NCI-H345 (cell line): ENCODE results near the gene INO80C.
"Not testable (repeated sequence)": the region's sequence is repeated elsewhere in the genome, so short reads cannot be mapped to it uniquely, and the experiment has no call there.

Experiments used
- DNase-seq: peaks from one replicate; lab custom pipeline; 2025; lab: John Stamatoyannopoulos, UW

INO80C gene

DNA sequence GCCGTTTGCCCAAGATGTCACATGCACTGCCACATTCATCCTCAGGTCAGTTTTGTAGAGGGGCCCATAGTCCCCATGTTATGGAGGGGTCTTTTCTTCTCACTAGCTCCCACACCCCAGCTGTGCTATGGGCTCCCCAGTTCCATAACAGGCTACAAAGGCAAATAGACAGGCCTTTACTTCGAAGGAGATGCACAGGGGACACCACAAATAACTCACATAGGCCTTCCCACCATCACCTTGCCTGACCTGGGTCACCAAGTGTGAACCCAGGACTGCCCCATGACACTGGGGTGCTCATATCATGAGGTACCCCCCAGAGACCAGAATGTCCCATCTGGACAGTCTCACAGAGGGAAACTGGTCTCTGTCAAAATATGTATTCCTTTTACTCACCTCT, 15.0 kb upstream of the INO80C start:
- DNase-seq, result no peak

DNA sequence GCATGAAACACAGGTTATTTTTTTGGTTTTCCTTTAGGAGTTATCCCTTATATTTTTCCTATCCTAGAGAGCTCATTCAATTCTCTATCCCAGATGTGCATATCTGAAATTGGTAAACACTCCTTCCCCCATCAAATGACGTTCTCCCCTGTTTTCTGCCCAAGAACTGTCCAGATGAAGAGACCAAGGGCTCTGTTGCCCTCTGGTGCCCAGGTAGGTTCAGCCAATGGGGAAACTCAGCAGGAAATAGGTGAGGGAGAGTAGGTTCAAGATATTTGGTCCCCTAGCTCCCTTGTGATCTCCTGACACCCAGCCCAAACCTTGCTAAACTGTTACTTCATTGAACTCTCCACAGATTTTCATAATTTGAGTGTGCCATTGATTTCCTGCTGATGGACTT, 14.1 kb upstream of the INO80C start:
- DNase-seq, result no peak

DNA sequence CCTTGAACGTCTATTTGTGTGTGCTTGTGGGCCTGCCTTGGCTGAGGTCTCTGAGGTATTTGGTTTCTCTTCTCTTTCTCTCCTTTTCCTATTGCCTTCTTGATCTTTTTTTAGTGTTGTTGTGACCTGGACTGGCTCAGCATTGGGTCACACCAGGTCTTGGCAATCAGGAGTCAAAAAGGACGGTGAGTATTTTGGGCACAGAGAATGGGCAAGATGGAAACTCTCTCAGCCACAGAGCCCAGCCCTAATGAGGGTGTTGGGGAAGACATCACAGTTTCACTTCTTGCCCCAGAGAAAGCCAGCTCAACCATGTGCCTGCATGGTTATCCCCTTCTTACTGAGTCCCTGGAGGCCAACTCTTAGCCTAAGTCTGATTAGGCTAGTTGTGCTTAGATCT, 13.7 kb upstream of the INO80C start:
- DNase-seq, result no peak

DNA sequence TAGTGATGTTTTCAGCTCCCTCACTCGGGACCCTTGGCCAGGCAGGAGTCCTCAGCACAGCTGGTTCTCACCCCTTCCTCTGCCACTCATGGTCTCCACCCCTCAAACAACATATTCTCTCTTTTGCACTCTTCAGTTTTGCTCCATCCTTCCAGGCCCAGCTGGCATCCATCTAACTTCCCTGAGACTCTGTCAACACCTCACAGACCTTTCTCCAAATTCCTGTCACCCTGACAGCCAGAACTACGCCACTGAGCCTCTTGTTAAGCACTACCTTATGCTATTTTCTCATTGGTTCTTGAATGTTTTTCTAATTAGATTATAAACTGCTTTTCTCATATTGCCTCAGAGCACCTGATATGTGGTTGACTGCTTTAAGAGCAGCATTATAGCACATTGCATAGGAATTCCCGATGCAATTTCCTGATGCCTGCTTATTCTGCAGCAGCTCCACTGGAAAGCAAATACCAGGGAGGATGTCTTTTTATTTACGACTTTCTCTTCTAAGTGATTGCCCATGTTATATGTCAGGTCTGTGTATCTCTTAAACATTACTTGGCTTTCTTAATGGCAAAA, 12.4 kb upstream of the INO80C start:
- no peak for DNase-seq

DNA sequence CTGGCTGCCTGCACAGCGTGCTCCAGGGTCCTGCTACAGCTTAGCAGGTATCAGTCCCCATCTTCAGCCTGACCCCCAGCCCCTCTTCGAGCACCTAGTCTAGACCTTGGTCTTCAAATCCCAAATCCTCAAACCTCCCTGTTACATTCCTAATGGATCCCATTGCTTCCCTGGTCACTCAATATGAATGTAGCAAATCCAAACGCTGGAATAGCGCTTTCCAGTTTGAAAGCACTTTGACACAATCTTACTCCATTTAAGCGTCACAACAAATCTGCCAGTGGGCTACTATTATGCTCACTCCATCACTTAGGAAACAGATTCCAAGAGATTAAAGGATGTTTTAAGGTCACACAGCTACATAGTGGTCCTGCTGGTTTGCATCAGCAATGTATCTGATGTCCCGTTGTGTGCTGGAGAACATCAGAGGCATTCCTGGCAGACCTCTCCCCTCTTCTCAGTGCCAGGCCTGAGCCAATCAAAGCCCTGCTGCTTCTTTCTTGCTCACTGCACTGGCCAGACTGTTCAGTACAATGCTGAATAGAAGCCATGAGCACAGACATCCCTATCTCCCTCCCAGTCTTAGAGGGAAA, 11.1 kb upstream of the INO80C start:
- no peak for DNase-seq

DNA sequence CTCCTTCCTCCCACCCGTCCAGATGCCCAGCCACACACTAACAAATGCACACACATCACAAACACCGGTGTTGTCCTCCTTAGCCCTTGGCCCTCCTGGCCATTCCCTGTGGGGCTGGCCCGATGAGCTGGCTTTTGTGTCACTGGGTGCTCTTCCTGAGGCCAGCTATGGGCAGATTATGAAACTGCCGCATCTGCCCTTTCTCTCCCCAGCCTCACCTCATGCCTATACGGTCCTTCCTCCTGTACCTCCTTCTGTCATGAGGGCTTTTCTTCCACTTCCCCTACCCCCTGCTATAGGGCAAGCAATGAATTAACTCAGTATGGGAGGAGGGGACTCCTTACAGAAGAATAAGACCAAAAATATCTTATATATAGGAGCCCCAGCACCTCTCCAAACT, 10.3 kb upstream of the INO80C start:
- DNase-seq, result no peak

DNA sequence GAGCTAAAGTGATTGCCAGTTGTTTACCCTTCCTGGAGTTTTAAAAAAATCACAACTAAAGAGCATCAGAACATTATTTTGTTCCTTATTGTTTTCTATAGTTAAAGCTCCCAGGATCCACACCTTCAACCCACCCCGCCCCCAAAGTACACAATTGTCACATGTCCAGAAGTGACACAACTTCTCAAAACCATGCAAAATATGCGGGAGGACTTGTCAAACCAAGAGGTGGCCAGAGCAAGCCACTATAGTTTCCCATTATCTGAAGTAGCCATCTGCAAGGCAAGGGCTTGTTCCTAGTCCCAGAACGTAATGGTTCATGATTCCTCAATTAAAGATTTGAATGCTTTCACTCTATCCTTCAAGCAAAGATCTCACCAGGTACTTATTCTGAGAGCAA, 9.9 kb upstream of the INO80C start:
- no peak for DNase-seq

DNA sequence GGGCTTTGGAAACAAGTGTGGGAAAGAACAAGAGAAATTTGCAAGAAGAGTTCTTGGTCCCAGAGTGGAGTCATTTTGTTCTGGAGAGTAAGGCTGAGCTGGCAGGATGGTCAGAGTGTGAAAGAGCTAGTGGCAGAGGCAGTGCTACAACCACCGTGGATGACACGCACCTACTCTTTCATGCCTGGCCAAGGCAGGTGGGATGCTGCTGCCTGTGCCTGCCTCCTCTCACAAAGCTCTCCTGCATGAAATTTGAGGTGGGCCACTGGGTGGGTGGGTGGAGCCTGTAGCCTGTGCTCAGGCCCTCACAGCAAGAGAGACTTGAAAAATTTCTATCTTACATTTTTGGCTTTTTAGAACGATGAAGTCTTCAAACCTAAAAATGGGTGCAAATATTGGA, 9.4 kb upstream of the INO80C start:
- no peak for DNase-seq

DNA sequence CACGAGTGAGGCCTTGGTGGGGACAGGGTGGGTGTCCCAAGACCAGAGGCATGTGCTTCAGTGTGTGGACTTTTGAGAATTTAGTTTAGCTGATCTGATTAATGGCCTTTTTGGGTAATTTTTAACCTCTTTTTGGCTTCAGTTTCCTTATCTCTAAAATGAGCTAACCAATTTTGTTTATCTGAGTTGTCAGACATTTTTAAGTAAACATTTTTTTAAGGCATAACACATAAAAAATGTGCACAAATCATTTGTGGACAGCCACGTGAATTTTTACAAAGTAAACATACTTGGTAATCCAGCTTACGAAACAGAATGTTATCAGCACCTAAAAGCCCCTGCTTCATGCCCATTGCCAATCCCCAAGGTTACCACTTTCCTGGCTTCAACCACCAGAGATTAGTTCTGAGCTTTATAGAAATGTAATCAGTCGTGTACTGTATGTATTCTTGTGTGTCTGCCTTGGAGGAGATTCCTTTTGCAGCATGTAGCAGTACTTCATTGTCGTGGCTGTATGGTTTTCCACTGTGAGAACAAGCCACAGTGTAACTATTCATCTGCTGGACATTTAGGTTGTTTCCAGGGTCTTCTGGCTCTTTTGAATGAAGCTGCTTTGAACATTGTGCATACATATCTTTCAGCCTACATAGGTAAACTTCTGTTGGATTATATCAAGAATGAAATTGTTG, 8.4 kb upstream of the INO80C start:
- DNase-seq, result no peak

DNA sequence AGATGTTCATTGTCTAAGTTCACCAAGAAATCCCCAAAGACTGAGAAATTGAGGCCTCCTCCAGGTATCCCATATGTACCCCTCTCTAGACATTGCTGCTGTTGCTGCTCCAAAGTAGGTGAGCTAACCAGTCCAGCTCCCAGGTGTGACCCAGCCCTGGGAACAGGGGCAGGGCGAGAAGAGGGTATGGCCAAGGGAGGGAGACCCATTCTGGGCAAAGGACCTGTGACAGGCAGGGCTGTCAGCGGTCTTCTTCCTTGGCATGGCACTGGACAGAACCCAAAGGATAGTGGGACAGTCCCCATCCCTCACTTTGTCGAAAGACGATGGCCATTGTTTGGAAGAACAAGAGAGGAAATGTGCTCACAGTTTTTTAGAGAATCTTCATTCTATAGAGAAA, 7.2 kb upstream of the INO80C start:
- DNase-seq, result no peak

DNA sequence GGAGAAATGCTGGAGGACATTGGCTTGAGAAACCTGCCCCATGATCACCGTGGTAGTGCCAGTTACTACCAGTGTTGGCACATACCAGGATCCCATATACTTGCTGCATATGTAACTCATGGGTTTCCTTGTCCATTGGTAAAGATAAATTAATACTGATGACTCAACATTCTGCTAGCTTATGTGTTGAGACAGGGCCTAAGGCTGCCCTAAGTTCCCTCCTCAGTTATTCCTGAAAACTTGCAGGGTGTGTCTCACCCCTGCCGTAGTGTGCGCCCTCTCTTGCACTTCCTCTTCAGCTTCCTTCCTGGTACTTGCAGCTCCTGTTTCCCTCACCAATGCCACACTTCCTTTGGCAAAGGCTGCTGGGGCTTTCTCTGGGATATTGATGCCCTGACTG, 4.3 kb upstream of the INO80C start:
- DNase-seq, result no peak

DNA sequence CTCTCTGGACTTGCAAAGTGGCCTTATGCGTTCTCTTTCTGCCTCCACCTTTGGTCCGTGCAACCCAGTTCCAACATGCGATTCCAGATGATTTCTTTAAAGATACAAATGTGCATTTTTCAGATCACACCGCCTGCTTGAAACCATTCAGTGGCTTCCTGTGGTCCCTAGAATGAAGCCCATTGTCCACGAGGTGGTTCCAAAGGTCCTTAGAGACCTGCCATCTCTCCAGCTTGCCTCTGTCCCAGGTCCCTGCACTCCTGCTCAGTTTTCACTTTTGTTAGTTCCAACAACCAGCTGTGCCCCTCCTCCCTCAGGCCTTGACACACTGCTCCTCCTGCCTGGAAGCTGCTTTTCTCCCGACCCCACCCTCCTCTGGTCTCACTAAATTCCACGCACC, 3.6 kb upstream of the INO80C start:
- no peak for DNase-seq

DNA sequence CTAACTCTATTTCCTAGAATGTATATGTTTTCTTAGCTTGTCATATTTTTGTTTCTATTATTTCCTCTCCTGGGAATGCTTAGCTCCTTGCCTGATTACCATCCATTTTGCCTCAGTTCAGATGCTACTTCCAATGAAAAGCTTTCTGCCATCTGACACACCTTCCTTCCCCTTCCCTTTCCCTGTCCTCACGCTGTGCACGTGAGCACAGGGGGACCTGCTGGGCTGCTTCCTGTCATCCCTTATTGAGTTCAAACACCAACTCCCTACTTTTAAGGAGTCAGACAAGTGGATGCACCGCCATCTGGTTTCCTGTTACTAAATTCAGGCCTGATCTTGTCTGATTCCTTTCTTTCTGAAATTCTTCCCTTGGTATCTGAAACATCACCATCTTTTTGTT, 2.4 kb upstream of the INO80C start:
- no peak for DNase-seq

DNA sequence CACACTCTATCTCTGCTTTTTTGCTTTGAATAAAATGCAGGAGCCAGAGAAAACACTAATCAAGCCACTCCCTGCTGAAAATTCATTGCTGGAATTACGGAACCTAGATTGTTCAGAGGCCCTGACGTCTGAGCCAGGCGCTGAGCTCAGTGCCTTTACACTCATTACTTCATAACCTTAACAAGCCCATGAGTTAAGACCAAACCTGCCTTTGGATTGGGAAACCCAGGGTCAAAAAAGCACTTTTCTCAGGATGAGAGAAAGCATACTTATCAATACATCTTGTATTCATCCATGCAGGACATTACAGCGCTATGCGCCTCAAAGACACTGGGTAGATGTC, 762 bp downstream of the INO80C start:
- DNase-seq, result peak; percentile 45

DNA sequence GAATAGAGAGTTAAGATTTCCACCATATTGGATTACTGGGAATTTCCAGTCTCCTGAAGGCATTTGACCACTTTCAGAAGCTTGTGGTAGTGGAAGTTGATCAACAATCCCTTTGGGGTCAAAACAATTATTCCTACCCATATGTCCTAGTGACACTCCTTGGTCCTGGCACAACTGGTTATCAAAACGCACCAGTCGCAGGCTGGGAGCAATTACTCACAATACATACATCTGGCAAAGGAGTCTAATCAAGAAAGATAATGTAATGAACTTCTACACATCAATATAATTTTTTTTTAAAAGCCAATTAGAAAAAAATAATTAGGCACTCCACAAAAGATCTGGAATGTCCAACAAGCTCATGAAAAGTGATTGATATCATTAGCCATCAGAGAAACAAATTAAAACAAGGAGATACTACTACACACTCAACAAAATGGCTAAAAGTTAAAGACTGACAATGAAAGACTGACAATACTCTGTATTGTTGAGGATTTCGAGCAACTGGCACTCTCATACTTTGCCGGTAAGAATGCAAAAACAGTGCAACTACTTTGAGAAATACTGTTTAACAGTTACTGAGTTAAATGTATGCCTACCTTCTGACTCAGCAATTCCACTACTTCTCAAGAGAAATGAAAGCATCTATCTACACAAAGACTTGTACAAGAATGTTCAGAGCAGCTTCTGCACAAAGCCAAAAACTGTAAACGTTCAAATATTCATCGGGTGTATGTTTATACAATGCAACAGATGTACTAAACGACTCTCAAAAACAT, 2.0 kb downstream of the INO80C start:
- DNase-seq, result no peak

DNA sequence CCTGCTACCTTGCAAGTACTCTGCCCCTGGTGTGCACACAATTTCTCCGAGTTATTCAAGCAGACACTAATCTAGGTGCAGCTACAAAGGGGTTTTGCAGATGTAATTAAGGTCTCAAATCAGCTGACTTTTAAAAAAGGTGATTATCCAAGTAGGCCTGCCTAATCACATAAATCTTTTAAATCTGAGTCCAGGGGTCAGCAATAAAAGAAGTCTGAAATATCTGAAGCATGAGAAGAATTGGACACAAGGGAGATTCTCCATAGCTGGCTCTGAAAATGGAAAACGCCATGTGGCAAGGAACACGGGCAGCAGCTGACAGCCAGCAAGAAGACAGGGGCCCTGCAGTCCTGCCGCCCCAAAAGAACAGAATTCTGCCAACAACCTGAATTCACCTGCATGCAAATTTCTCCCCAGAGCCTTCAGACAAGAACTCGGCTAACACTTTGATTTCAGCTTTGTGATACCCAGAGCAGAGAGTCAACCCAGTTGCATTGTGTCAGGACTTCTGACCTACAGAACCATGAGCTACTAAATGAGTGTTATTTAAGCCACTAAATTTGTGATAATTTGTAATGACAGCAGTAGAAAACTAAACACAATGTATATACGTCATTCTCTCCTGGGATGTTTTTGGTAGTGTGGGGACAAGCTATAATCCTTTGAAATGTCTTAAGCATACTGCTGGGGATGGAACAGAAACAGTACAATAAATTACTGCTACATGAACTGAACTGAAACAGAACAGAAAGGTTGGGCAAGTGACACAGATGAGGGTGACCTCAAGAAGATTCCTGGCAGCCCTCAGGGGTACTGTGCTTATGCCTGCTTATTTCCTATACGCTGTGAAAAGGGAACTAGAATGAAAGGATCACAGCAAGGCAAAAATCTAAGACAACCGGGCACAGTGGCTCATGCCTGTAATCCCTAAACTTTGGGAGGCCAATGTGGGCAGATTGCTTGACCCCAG, 3.2 kb downstream of the INO80C start:
- no peak for DNase-seq

DNA sequence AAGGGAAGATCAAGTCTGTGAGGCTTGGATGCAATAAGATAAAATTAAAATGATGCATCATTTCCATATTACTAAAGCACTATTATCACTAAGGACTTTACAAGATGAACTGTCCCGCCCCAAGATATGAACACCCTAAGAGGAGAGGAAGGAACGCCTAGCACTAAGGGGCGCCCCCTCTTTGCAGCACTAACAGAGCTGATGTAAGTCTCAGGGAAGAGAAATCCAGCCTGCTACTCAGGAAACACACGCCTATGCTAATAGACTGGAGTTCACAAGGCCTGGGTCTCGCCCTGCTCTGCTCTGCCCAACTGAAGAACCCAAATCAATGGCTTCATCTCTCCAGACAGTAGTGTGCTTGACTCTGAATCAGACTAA, 6.1 kb downstream of the INO80C start:
- no peak for DNase-seq

DNA sequence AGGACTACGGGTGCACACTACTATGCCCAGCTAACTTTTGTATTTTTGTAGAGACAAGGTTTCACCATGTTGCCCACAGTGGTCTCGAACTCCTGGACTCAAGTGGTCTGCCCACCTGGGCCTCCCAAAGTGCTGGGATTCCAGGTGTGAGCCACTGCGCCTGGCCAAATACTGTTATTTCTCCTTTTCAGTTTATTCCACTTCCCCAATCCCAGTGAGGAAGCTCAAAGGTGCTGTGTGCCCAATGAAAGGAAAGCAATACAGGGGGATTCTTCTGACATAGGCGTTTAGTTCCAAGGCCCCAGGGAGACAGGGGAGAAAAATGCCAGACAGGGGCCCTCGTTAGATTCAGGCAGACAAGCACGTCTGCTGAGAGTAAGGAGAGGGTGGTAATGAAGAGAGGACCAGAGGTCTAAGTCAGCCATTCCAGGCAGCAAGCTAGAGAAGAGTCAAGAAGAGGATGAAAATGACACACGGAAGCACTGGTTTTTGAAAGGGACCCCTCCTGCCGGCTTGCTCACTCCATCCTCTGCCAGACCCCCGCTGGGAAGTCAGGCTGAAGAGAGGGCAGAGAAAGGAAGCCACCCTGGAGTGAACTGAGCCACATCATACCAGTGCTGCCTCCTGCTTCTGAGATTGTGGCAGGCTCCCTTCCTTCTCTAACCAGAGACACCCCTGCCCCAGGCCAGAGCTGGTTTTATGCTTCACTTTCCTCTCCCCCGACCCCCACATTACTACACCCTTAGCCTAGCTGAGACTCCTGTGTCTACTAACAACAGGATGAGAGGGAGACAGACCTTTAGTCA, 6.7 kb downstream of the INO80C start:
- no peak for DNase-seq

DNA sequence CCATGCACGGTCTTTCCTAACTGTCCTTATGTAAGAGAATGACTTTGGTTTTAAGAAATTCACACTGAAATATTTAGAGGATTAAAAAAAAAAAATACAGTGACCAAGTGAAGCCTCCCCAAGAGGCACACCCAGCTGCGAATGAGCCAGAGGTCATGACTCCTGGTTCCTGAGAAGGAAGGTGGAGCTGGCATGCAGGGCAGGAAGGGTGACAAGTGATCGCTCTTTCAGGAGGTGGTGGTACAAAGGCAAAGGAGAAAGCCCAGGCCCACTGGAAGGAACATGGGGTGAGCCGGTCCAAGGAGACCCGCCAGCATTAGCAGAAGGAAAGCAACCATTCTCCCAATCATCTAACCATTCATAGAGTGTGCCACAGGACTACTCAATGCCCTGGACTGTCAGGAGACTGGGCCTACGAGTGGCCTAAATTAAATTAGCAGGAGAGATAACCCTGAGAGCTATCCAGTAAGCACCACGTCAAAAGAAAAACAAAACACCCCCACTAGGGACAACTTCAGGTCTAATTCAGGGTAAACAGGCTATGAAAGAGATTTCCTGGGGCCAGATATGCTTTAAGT, 7.8 kb downstream of the INO80C start:
- DNase-seq, result no peak

DNA sequence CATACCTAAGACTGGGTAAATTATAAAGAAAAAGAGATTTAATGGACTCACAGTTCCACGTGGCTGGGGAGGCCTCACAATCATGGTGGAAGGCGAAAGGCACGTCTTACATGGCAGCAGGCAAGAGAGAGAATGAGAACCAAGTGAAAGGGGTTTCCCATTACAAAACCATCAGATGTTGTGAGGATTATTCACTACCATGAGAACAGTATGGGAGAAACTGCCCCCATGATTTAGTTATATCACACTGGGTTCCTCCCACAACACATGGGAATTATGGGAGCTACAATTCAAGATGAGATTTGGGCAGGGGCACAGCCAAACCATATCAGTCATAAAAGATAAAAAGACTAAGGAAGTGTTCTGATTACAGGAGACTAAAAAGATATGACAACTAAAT, 8.5 kb downstream of the INO80C start:
- DNase-seq, result not testable (repeated sequence)

DNA sequence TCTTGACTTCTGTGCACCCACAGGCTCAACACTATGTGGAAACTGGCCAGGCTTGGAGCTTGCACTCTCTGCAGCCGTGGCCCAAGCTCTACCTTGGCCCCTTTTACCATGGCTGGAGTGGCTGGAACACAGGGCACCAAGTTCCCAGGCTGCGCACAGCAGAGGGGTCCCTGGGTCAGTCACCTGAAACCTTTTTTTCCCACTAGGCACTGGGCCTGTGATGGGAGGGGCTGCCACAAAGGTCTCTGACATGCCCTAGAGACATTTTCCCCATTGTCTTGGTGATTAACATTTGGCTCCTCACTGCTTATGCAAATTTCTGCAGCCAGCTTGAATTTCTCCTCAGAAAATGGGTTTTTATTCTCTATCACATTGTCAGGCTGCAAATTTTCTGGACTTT, 9.4 kb downstream of the INO80C start:
- DNase-seq, result not testable (repeated sequence)
